Upper lobe of left lung (tissue), 4 donors: ENCODE data around the gene ATAD1.

Experiments
- POLR2A ChIP-seq, 4 donors: fragments of 450-650 bp; IDR thresholded peaks; one replicate each; pipeline ENCODE4 v1.5.1; 2016 to 2017; ENCODE audit warnings: antibody characterized with exemption in 4 of 4, mild to moderate bottlenecking in 2 of 4
- POLR2AphosphoS5 ChIP-seq, 2 donors: sonication (generic); formaldehyde crosslinking; IDR thresholded peaks; one replicate each; pipeline ENCODE4 v1.5.1; 2017; ENCODE audit warnings: antibody characterized with exemption in 2 of 2
- TF ChIP-seq, protein P1 (sequence below), 6 experiments: fragments of 450-650 bp in 4 of 6; fragments of 200-600 bp in 2 of 6; sonication (generic) in 2 of 6; IDR thresholded peaks; one replicate each; pipeline ENCODE4 v1.5.1; 2016 to 2019; ENCODE audit warnings: antibody characterized with exemption in 6 of 6

- TF ChIP-seq POLR2AphosphoS5 (IDR thresholded peaks at IDR 0.05) (no peak), POLR2A (IDR thresholded peaks at IDR 0.05) (no peak)
- TF ChIP-seq, protein P1, sequence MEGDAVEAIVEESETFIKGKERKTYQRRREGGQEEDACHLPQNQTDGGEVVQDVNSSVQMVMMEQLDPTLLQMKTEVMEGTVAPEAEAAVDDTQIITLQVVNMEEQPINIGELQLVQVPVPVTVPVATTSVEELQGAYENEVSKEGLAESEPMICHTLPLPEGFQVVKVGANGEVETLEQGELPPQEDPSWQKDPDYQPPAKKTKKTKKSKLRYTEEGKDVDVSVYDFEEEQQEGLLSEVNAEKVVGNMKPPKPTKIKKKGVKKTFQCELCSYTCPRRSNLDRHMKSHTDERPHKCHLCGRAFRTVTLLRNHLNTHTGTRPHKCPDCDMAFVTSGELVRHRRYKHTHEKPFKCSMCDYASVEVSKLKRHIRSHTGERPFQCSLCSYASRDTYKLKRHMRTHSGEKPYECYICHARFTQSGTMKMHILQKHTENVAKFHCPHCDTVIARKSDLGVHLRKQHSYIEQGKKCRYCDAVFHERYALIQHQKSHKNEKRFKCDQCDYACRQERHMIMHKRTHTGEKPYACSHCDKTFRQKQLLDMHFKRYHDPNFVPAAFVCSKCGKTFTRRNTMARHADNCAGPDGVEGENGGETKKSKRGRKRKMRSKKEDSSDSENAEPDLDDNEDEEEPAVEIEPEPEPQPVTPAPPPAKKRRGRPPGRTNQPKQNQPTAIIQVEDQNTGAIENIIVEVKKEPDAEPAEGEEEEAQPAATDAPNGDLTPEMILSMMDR (IDR thresholded peaks at IDR 0.05), result no peak
These were observed 73.4 kb downstream of the ATAD1 start for GRCh38 chr10:87744606-87745005.
